ENCODE results near the gene ANGPTL7.

ANGPTL7 gene

GRCh38 chr1:11207898-11208611, 18.9 kb downstream of the ANGPTL7 start:
- no peak for DNase-seq

DNA sequence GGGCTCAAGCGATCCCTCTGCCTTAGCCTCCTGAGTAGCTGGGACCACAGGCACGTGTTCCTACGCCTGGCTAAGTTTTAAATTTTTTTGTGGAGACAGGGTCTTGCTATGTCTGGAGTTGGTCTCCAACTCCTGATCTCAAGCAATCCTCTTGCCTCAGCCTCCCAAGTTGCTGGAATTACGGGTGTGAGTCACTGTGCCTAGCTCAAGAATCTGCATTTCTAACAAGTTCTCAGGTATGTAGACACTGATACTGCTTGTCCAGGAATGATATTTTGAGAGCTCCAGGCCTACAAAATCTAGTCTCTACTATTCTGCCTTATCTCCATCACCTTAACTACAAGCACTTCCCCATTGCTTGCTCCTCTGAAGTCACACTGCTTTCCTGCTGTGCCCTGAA, 22.3 kb downstream of the ANGPTL7 start:
- no peak for DNase-seq

DNA sequence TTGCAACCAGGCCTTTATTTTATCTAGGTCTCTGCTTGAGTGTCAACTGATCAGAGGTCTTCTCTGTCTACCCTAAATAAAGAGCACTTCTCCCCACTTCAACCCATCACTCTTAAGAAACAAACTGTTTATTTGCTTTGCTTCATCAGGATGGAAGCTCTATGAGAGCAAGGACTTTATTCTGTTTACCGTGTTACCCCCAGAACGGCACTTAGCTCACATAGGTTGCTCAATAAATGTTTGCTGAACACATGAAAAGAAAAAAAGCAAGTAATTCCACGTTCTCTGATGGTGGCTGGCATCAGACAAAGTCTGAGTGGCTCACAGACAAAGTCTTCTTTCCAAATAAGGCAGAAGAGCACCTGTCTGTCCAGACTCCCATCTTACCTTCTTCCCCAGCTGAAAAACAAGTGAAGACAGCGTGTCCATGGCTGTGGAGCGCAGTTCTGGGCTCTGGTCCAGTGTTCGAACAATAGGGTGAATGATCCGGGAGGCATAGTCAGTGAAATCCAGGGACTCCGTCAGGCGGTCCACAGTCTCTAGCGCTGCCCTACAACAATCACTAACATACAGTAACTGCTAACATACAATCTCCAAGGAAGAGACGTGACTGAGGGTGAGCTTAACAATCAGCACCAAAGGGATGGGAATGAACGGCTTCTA, 22.9 kb downstream of the ANGPTL7 start:
- no peak for DNase-seq

GRCh38 chr1:11214698-11215380, 25.7 kb downstream of the ANGPTL7 start:
- DNase-seq, result no peak

DNA sequence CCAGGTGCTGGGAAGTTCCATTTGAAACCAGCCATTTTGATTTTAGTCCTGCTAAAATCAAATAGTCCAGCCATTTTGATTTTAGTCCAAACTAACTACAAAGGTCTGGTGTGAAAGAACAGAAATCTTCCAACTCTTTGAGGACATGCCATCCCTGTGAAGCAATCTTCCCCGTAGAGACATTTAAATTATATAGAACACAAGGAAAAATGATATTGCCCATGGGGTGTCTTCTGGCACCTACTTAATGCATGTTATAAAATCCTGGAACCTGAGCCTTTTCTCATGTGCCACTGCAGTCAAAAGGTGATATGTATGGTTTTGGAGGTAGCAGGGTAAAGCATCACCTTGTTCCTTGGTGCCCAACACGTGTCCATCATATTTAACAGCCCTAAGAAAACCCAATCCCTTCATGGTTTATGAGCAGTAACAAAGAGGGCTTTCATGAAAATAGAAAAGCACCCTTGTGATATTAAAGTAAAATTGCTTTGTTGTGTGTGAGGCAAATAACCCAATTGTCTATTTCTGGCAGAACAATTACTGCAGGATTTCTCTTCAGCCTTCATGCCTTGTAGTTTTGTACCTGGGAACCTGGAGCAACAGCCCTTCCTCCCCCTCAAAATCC, 26.3 kb downstream of the ANGPTL7 start:
- DNase-seq, result no peak

DNA sequence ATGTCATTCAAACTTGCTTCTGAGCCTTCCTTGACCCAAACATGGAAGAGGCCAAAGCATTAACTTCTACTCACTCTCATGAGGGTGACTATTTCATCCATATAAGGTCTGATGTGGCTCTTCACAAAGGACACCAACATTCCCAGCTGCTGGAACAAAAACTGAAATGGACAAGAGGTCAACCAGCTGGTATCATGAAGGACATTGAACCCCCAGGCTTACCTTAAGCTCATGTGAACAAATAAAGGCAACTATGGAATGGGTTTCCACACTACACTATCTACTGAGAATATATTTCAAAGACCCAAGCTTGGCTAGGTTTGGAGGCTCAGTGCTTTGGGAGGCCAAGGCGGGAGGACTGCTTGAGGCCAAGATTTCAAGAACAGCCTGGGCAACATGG, 26.9 kb downstream of the ANGPTL7 start:
- no peak for DNase-seq

DNA sequence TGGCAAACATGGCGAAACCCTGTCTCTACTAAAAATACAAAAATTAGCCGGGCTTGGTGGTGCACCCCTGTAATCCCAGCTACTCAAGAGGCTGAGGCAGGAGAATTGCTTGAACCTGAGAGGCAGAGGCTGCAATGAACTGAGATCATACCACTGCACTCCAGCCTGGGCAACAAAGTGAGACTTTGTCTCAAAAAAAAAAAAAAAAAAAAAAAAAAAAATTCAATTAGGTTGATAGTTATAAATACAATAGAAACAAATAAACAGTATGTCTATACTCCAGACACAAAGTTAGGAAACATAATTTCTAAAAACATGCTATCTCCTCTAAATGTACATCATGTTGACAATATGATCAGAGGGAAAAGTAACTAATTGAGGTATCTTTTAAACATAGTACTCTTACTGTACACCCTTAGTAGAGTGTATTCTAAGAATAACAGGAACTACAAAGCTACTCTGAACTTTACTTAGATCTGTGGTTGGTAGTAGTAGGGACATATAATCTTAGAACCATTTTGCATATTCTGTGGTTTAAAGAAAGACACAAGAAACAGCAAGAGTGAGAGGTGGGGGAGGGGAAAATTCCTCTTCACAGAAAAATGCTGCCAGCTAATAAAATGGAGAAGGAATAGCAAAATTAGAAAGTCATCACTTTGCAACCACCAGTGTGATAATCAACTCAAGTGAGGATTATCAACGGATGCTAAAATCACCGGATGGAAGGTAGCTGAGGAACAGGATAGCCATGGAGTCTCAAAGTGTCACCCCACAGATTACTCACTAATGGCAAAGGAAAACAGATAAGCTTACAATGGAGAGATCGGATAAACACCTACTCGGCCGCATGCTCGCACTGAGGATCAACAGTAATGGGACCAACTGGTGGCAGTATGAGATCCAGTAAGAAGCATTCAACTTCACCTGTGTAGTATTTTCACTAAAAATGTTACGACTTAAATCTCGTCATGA, 38.2 kb downstream of the ANGPTL7 start:
- DNase-seq, result no peak

GRCh38 chr1:11229203-11229602, 40.0 kb downstream of the ANGPTL7 start:
- DNase-seq, result no peak

DNA sequence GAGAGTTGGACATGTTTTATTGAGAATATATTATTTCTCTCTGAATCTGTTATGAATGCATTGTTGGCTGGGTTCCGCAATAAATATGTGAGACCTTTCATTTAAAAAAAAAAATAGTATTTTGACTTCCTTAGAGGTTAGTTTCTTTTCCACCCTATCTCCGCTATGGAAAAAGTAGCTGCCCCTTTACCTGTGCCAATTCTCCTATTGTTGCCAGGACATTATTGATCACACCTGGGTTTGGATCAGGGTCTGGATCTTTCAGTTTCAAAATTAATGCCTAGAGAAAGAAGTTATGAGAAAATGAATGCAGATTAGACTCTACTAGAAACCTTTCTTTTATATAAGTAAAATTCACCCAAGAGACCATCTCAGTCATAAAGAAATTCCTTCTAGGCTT, 44.1 kb downstream of the ANGPTL7 start:
- no peak for DNase-seq

DNA sequence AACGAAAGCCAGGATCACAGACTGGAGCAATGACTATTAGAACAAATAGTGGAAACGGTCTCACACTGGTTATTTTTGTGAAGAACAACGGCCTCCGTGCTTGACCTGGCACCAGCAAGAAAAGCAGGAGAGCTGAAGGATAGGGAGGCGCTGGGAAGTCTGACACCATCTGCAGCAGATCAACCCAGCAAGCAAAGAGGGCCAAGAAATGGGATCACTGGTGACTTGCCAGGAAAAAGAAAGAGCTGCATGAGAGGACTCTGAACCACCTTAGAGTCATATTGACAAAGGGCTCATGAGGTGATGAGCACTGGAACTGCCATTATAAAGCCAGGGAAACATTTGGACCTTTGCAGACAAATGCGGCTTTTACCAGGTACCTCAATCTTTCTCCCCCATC, 48.2 kb downstream of the ANGPTL7 start:
- no peak for DNase-seq

DNA sequence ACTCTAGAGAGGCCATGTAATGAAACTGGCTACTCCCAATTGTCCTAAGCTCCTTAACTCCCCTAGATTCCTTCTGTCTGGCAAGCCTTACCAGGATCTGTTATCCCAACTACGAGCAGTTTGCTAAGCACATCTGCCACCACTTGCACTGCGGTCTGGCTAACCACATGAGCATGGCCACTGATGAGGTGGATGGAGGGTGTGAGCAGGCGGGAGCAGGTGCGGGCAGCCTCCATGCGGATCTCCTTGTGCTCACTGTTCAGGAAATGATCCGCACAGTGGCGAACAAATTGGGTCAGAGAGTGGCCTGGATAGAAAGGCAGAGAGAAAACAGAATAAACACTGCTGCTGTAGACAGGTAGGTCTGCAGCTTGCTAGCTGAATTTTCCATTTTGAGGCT, 49.2 kb downstream of the ANGPTL7 start:
- no peak for DNase-seq

GRCh38 chr1:11245248-11245647, 56.1 kb downstream of the ANGPTL7 start:
- no peak for DNase-seq
